GM18951 (cell line): ENCODE data around the gene RPL18.

Source experiments
- POLR2A ChIP-seq: IDR thresholded peaks from 4 replicates; pipeline ENCODE4 v1.6.1; 2011; ENCODE audit warnings: mild to moderate bottlenecking; ENCODE audit not compliant: insufficient read length, insufficient read depth; ENCODE audit errors: extremely low read depth
- in situ Hi-C: fragments of 300-500 bp; cut with MboI; formaldehyde crosslinking; loops from one replicate; pipeline ENCODE4 v1.12.0; 2022; ENCODE audit warnings: low sequenced_read_pairs, mixed read lengths, inconsistent platforms; ENCODE audit not compliant: unreplicated experiment

Gene RPL18

GRCh38 chr19:48639483-48640375 is 20.8 kb upstream of the RPL18 start:
- in situ Hi-C loops: no loop called here
- TF ChIP-seq POLR2A: no peak

DNA sequence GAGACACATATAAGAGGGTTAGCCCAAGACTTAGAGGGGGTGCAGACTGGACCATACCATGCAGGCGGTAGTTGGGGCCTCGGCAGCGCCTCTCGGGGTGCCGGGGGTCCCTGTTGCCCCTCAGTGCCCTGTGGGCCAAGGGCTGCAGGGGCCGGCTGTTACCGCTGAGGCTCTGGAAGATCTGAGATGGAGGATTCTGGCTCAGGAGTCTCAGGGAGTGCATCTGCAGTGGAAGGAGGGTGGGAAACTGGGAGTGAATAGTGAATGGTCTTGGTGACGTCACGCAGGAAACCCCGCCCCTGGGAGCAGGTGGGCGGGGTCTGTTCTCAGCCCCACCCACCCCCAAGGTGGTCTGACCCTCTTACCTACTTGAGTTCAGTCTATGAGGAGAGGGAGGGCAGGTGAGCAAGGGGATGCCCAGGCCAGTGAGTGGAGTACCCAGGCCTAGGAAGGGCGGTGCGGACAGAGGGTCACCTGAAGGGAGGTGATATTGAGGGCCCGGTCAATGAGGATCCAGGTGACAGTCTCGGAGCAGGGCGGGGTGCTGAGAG is 19.9 kb upstream of the RPL18 start:
- no peak for TF ChIP-seq POLR2A
- in situ Hi-C loops: no loop called here

DNA sequence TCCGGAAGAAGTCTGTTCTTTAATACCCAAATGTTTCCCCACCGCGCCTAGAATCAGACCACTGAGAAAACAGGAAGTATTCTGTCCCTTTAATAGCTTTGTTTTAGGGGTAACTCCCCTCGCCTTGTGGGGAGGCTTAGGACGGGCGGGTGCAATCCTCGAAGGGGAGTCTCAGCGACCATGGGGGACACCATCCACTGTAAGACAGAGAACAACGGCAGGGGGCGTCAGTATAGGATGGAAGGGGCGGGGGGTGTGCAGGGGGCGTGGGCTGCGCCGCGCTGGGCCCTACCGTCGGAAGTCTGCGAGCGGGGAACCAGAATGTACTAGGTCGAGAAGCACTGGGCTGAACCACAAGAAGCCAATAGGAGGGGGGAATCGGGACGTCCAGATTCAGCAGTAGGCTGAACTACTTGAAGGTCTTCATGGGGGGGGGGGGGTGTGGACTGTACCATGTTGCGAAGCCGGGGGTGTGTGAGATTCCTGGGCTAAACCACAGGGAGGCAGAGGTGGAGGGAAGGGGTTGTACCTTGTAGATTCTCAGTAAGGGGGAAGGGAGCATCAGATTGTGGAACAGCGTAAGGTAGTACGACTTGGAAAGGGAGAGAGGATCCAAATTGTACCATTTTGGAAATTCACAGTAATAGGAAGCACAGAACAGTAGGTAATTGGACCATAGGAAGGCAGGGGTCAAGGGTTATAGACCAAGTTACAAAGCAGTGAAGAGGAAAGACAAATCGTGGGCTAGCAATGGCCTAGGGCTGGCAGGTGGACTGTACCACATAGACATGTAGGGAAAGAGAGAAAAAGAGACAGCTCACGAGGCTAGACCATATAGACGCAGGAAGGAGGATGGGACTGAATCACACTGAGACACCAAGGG is 19.2 kb upstream of the RPL18 start:
- peak; percentile 39 for TF ChIP-seq POLR2A
- in situ Hi-C loops: no loop called here

DNA sequence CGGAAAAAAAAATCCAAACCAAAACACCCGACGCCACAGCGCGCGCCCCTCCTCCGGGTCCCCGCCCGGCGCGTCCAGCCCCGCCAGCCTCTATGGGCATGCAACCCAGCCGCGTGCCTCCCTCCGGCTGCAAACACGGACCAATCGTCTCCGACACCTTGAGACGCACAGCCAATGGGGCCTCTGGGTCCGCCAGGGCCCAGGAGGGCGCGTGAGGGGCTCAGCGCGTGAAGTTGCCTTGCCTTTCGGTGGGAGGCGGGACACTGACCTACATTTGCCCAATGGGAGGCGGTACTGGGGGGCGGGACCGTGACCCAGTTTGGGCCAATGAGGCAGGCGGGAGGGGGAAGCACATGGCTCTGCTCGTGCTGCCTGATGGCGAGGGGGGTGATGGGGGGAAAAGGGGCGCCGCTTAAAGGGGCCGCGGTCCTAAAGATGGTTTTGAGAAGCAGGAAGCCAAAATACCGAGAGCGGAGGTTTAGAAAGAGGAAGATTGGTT is 18.5 kb upstream of the RPL18 start:
- TF ChIP-seq POLR2A: no peak
- in situ Hi-C loops: no loop called here

- in situ Hi-C loops: no loop called here
- TF ChIP-seq POLR2A: no peak
Measured at GRCh38 chr19:48636859-48637448, 18.0 kb upstream of the RPL18 start, which contains the start of gene DBP. Gene DBP (minus strand): TSS chr19:48637379. CDS start chr19:48636994, 385 bp downstream.

GRCh38 chr19:48635966-48636858 is 17.2 kb upstream of the RPL18 start:
- no peak for TF ChIP-seq POLR2A
- in situ Hi-C loops: no loop called here

DNA sequence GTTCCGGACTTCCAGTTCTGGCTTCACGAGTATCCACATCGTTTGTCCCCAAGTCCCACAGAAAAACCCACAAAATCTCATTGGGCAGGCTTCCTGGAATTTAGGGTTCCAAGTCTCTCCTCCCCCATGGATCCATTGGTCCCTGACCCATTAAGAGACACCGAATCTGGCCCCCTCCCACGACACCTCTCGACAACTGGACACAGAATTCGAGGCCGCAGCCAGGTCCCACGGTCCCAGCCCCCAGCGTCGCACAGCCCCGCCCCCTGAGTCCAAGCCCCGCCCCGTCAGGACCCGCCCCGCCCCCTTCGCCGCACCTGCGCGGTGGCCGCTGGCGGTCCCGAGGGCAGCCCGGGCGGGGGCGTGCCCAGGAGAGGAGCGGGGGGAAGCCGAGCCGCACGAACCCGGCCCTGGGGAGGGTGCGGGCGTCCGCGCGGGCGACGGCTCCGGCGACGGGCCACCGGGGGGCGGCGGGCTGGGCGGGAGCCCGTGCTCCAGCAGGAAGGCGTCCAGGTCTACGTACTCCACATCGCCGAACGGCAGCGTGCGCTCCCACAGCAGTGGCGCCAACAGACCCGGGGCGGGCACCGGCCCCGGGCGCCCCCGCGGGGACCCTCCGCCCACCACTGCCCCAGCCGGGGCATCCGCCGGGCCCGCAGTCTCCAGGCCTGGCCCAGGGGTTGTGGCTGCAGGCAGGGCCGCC is 16.4 kb upstream of the RPL18 start:
- in situ Hi-C loops: no loop called here
- peak; percentile 47 for TF ChIP-seq POLR2A

DNA sequence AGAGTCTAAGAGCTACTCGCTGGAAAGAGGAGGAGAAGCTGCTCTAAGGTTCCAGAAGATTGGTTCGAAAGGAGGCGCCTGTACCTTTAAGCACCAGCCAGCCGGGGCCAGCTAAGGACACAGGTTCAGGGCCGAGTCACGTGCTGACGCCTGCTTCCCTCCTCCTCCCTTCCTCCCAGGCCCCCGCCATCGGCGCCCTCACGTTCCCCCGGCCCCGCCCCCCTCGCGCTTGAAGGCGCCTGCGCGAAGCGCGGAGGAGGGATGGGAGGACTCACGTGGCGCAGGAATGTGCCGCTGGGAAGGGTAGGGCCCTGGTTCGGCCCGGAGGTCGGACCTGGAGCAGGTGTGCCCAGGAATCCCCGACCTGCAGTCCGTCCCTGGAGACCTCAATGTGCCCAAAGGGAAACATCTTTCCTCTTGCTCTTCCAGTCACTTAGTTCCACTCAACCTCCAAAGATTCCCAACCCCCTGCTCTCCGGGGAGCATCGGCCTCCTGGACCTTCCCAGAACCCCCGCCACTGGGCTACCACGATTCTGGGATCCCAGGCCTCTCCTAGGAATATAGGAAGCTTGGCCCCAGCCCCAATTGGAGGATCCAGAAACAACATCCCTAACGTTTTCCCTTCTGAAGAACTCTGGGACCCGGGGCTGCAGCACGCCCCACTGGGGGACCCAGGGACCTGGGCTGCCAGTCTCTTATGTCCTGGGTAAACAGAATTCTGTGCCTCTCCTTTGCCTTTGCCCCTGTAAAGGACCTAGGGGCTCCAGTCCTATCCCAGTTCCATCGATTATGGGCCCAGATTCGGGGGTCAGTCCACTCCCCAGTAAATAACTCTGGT is 15.7 kb upstream of the RPL18 start:
- in situ Hi-C loops: no loop called here
- TF ChIP-seq POLR2A: peak; percentile 60

DNA sequence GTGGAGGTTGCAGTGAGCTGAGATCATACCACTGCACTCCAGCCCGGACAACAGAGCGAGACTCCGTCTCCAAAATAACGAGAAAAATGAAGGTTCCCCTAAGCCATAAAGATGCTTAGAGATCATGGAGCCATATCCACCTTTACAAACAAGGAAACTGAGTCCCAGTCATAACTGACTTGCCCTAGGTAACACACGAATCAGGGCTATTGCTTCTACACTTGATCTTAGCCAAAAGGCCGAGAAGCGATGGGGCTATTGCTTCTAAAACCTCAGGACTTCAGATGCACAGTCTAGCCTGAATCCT is 15.0 kb upstream of the RPL18 start:
- in situ Hi-C loops: no loop called here
- TF ChIP-seq POLR2A: no peak

DNA sequence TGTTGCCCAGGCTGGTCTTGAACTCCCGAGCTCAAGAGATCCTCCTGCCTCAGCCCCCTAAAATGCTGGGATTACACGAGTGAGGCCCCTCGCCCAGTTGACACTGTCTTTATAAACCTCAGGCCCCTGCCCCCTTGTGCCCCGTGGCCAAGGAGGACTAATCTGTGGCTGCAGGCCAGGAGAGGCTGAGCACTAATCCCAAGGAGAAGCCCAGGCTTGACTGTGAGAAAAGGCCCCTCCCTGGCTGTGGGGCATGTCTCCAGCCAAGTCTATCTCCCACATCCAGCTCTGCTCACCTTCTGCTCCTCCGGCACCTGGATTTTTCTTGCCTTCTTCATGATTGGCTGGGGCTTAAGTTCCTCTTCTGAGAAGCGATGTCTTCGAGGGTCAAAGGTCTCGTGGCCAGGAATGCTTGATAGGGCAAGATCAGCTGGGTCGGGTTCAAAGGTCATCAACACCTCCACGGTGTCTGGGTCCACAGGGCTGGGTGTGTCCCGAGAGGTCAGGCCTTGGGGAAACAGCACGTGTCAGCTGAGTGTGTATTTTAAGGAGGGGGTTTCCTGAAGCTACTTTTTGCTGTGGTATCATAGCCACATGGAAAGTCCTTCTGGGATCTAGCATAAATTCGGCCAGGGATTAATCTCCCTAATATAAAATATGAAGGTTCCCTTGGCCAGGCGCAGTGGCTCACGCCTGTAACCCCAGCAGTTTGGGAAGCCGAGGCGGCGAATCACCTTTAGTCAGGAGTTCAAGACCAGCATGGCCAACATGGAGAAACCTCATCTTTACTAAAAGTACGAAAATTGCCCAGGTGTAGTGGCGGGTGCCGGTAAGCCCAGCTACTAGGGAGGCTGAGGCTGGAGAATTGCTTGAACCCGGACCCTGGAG is 14.4 kb upstream of the RPL18 start:
- no peak for TF ChIP-seq POLR2A
- in situ Hi-C loops: no loop called here
